Stimulated activated CD8-positive, alpha-beta memory T cell treated with anti-CD3 and anti-CD28 coated beads, Interleukin-2, amount 100 ng/mL, for 1 hour (primary cell): ENCODE measurements around the gene RNF125.
"Not testable (repeated sequence)": the region's sequence is repeated elsewhere in the genome, so short reads cannot be mapped to it uniquely, and the experiment has no call there.

Source experiments
- DNase-seq, 2 donors: peaks; one replicate each; pipeline ENCODE4 v3.0.0-alpha.2; 2020; ENCODE audit warnings: low read depth in 2 of 2

The RNF125 gene

GRCh38 chr18:32025744-32026143 is 7.1 kb downstream of the RNF125 start:
- DNase-seq: no peak

- DNase-seq: no peak
These were observed 8.0 kb downstream of the RNF125 start for GRCh38 chr18:32026491-32027086.

- no peak for DNase-seq
These were observed 10.9 kb downstream of the RNF125 start for GRCh38 chr18:32029558-32029957.

- DNase-seq: no peak
These were observed 14.0 kb downstream of the RNF125 start for GRCh38 chr18:32032609-32033008.

GRCh38 chr18:32036506-32037180 is 18.0 kb downstream of the RNF125 start:
- DNase-seq: no peak

- DNase-seq: no peak
These were observed 19.0 kb downstream of the RNF125 start for GRCh38 chr18:32037616-32038015.

- peak in 1 of 2 donors; percentile 28 for DNase-seq
These were observed 22.3 kb downstream of the RNF125 start for GRCh38 chr18:32040936-32041335.

GRCh38 chr18:32042337-32042736 is 23.7 kb downstream of the RNF125 start:
- DNase-seq: no peak

- DNase-seq: no peak
These were observed 30.0 kb downstream of the RNF125 start for GRCh38 chr18:32048507-32049091.

- peak in 1 of 2 donors; percentile 9 for DNase-seq
These were observed 31.0 kb downstream of the RNF125 start for GRCh38 chr18:32049393-32050171.

GRCh38 chr18:32056613-32057358 is 38.2 kb downstream of the RNF125 start:
- no peak for DNase-seq

- DNase-seq: no peak
These were observed 39.1 kb downstream of the RNF125 start for GRCh38 chr18:32057624-32058165.

- no peak for DNase-seq
These were observed 41.4 kb downstream of the RNF125 start for GRCh38 chr18:32060026-32060425.

- DNase-seq: no peak
These were observed 48.9 kb downstream of the RNF125 start for GRCh38 chr18:32067375-32068167.

GRCh38 chr18:32072321-32072720 is 53.7 kb downstream of the RNF125 start:
- DNase-seq: no peak

GRCh38 chr18:32074206-32074605 is 55.6 kb downstream of the RNF125 start:
- DNase-seq: no peak

- no peak for DNase-seq
These were observed 60.2 kb downstream of the RNF125 start for GRCh38 chr18:32078845-32079244.

- no peak for DNase-seq
These were observed 63.3 kb downstream of the RNF125 start for GRCh38 chr18:32081881-32082280.

- DNase-seq: no peak
These were observed 65.2 kb downstream of the RNF125 start for GRCh38 chr18:32083781-32084180.

- no peak for DNase-seq
These were observed 68.3 kb downstream of the RNF125 start for GRCh38 chr18:32086881-32087280.

- DNase-seq: not testable (repeated sequence)
These were observed 72.2 kb downstream of the RNF125 start for GRCh38 chr18:32090831-32091230.
